SH-SY5Y (cell line): Measurements from ENCODE around the gene CRABP2.

Experiments
- GATA2 ChIP-seq: IDR thresholded peaks from 2 replicates; pipeline ENCODE4 v1.6.1; 2011; ENCODE audit warnings: mild to moderate bottlenecking, low read depth, low read length
- GATA3 ChIP-seq: IDR thresholded peaks from 2 replicates; pipeline ENCODE4 v1.6.1; 2011; ENCODE audit warnings: low read depth, mild to moderate bottlenecking, low read length, moderate library complexity

DNA sequence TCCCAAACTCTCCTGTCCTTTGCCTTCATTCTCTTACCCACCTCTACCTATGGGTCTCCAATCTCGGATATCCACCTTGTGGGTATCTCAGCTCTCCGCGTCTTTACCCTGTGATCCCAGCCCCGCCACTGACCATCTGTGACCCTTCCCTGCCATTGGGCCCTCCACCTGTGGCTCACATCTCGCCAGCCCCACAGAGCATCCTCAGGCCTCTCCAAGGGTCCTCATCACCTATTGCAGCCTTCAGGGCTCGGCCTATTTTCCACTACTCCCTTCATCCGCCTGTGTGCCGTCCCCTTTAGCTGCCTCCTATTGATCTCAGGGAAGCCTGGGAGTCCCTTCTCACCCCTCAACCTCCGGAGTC is 52.4 kb downstream of the CRABP2 start:
- TF ChIP-seq GATA3 (no peak), GATA2 (no peak)
